Brain microvascular endothelial cell (primary cell): ENCODE measurements around the gene PRKN.
A peak's percentile ranks its signal among the peaks of the same experiment; 100 is the strongest.

ENCODE experiments used
- DNase-seq: peaks from one replicate; pipeline ENCODE4 v3.0.0-alpha.2; 2020
- H3K27ac ChIP-seq: fragments of 250-450 bp; sonication (Bioruptor Pico); 2 replicates; pipeline ENCODE4 v1.5.1; 2020; ENCODE audit warnings: mild to moderate bottlenecking, moderate library complexity
- H3K27me3 ChIP-seq: fragments of 250-450 bp; sonication (Bioruptor Pico); replicated peaks from 2 replicates; pipeline ENCODE4 v1.5.1; 2020; ENCODE audit warnings: mild to moderate bottlenecking
- H3K36me3 ChIP-seq: fragments of 250-450 bp; sonication (Bioruptor Pico); replicated peaks from 2 replicates; pipeline ENCODE4 v1.5.1; 2020; ENCODE audit warnings: mild to moderate bottlenecking
- H3K4me3 ChIP-seq: 2 replicates; pipeline ENCODE4 v1.5.1; 2011; ENCODE audit warnings: low read depth, mild to moderate bottlenecking, control low read depth, low read length, moderate library complexity
- in situ Hi-C: cut with HindIII; loops from 2 replicates; pipeline ENCODE4 v1.10.0; 2017; ENCODE audit warnings: low sequenced_read_pairs, low pct_ligation_motif_present
- TF ChIP-seq, protein P1 (sequence below): IDR thresholded peaks from 2 replicates; pipeline ENCODE4 v1.5.1; 2011; ENCODE audit warnings: low read depth, mild to moderate bottlenecking, moderate library complexity, low read length, control low read depth, inconsistent platforms; ENCODE audit errors: missing control alignments

The PRKN gene

DNA sequence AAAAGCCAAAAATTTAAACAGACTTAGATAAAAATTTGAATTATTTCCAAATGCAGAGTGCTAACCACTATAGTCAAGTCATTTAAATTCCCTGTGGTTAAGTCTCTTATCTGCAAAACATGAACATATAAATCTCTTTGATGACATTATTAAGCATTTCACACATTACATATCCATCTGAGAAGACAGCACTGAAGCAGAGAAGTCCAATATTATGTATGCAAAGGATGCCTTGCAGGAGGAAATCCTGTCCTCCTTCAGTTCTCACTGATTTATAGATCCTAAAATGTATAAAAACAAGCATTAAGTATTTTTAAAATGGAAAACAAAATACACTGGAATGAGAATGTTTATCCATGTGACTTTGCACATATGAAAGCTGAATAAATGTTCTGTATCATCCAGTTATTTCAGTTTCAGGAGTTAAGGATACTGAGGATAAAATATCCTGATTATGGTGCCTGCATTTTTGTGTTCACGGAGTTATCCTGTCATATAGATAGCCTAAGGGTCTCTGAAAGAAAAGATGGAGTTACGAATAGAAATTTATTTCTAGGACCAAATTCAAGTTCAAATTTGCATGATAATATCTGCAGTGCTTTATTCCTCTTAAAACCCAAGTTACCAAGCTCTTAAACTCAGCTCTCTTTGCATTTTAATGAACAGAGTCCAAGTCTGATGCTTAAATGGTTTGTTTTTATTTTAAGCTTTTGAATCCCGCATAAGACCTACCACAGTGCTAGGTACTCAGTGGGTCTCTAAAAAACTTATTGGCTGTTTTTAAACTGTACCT lies 145.4 kb downstream of the PRKN start:
- in situ Hi-C loops: no loop called here

DNA sequence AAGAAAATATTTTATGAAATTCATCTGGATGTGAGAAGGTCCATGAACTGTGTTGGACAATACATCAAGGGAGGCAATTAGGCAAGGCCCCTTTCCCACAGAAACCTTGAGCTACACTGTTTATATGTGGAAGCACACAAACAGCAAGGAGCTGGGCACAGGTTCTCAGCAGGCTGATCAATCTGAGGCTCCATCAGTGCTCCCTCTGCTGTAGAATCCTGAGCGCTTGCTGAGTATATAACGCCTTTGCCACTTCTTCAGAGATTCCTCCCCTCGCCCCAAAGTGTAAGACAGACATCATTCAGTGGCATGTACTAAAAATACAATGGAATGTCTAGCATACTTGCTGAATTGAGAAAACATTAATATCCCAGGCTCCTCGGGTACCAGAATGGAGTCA lies 146.9 kb downstream of the PRKN start:
- DNase-seq: peak; percentile 1
- Histone ChIP-seq H3K4me3 (no peak overlapping the region), H3K27ac (no peak overlapping the region), H3K36me3 (no peaks in the 10 kb centered on the region), H3K27me3 (no peaks in the 10 kb centered on the region)
- in situ Hi-C loops: no loop called here
- TF ChIP-seq, protein P1, sequence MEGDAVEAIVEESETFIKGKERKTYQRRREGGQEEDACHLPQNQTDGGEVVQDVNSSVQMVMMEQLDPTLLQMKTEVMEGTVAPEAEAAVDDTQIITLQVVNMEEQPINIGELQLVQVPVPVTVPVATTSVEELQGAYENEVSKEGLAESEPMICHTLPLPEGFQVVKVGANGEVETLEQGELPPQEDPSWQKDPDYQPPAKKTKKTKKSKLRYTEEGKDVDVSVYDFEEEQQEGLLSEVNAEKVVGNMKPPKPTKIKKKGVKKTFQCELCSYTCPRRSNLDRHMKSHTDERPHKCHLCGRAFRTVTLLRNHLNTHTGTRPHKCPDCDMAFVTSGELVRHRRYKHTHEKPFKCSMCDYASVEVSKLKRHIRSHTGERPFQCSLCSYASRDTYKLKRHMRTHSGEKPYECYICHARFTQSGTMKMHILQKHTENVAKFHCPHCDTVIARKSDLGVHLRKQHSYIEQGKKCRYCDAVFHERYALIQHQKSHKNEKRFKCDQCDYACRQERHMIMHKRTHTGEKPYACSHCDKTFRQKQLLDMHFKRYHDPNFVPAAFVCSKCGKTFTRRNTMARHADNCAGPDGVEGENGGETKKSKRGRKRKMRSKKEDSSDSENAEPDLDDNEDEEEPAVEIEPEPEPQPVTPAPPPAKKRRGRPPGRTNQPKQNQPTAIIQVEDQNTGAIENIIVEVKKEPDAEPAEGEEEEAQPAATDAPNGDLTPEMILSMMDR: peak; percentile 7

More for the DNA sequence above, 145.4 kb downstream of the PRKN start:
- Histone ChIP-seq H3K4me3 (no peak overlapping the region), H3K27ac (no peak overlapping the region), H3K36me3 (no peaks in the 10 kb centered on the region), H3K27me3 (no peaks in the 10 kb centered on the region)
- TF ChIP-seq, protein P1: no peak
- no peak for DNase-seq

GRCh38 chr6:162576016-162576415 lies 151.6 kb downstream of the PRKN start:
- H3K36me3 ChIP-seq: no peaks in the 10 kb centered on the region
- in situ Hi-C loops: no loop called here
- DNase-seq: no peak

DNA sequence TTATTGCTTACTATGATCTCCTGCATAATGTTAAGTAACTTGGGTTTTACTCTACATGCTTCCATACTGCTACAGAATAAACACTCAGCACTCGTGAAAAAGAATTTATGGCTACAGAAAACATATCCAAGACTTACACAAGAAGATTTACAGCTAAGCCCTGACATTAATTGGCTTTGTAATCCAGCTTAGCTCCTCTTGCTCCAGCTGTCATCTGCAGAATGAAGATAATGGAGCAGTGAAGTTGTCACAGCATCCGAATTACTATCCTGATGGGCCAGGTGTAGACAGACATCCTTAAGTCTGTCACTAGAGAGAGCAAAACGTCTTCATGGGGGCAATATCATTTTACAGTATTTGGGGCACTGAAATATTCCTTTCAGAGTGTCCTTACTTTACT lies 155.3 kb downstream of the PRKN start:
- TF ChIP-seq, protein P1: no peak
- no peak for DNase-seq
- Histone ChIP-seq H3K27me3 (no peaks in the 10 kb centered on the region), H3K36me3 (no peaks in the 10 kb centered on the region), H3K27ac (no peak overlapping the region), H3K4me3 (no peak overlapping the region)
- in situ Hi-C loops: no loop called here

More at GRCh38 chr6:162576016-162576415, 151.6 kb downstream of the PRKN start:
- Histone ChIP-seq H3K4me3 (no peak overlapping the region), H3K27me3 (no peaks in the 10 kb centered on the region), H3K27ac (no peak overlapping the region)
- TF ChIP-seq, protein P1: no peak

GRCh38 chr6:162568266-162568665 lies 159.3 kb downstream of the PRKN start:
- TF ChIP-seq, protein P1: no peak
- Histone ChIP-seq H3K4me3 (no peak overlapping the region), H3K36me3 (no peaks in the 10 kb centered on the region), H3K27me3 (no peaks in the 10 kb centered on the region), H3K27ac (no peak overlapping the region)
- DNase-seq: no peak
- in situ Hi-C loops: no loop called here

GRCh38 chr6:162562041-162562440 lies 165.5 kb downstream of the PRKN start:
- in situ Hi-C loops: no loop called here
- DNase-seq: no peak
- H3K36me3 ChIP-seq: no peaks in the 10 kb centered on the region
- TF ChIP-seq, protein P1: no peak
- no peaks in the 10 kb centered on the region for H3K27me3 ChIP-seq
- H3K4me3 ChIP-seq: no peak overlapping the region
- no peak overlapping the region for H3K27ac ChIP-seq
